ENCODE data around the gene NR4A3.

DNA sequence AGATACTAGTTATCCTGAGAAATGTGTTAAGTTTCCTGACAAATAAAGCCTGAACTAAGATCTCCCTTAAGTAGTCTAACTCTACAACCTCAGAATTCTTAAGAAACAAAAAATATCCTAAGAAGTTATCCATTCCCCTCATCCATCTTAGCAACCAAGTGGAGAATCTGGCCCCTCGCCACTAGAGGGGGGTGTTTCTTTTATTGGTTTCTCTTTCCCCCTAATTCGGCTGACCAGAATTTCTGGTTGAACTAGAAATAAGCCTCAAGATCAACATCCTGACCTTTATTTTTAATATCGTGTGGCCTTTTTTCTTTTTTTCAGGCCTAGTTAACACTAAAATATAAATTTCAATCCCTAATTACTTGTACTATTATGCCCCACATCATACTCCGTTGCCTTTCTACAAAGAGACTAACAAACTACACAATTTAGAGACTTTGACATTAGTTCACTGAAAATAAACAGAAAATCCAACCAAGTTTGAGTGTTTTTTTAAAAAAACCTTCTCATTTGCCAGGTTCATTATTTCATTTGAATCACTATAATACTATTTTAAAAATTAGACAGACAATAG lies 14.3 kb upstream of the NR4A3 start:
- TF ChIP-seq CTCF (IDR thresholded peaks at IDR 0.05): peak; percentile 77 to 86 (median 82)
- TF ChIP-seq POLR2A (IDR thresholded peaks at IDR 0.05): no peak

Measured in right lobe of liver (tissue), 4 donors.